ENCODE data around the gene SMR3A.

GRCh38 chr4:70337886-70338420 lies 22.6 kb upstream of the SMR3A start:
- TF ChIP-seq EZH2 (IDR thresholded peaks at IDR 0.05; ENCODE audit: insufficient read depth, poor library complexity, severe bottlenecking): no peak
- no peak for TF ChIP-seq EZH2phosphoT487 (IDR thresholded peaks at IDR 0.05; ENCODE audit: insufficient read depth, low read depth)
